WTC11 (cell line): ENCODE results near the gene B3GALT5. TPM values are rescaled to one million over a fixed set of nuclear protein-coding genes. Genes with fewer than 3 reads are reported as not detected.

ENCODE experiments used
- ATAC-seq: fragments of 200-7000 bp; cut with Tn5 transposase; 2 replicates; pipeline ENCODE4 v1.10.0; 2021; ENCODE audit warnings: mild to moderate bottlenecking, moderate library complexity
- CTCF ChIA-PET: fragments of 300-600 bp; sonication (Branson Sonifier 250); formaldehyde crosslinking; loops from one replicate; lab custom pipeline; 2021; ENCODE audit warnings: antibody characterized with exemption; lab: Charles Lee
- POLR2A ChIA-PET: fragments of 350-600 bp; sonication (Branson Sonifier 250); formaldehyde crosslinking; loops from one replicate; lab custom pipeline; 2021; ENCODE audit warnings: antibody characterized with exemption; lab: Charles Lee
- DNase-seq: peaks from one replicate; pipeline ENCODE4 v3.0.0; 2021; ENCODE audit warnings: low spot score
- H3K27ac Mint-ChIP-seq: 2 replicates; pipeline ENCODE4 v1.8.0; 2021; ENCODE audit warnings: mixed read lengths
- H3K27me3 Mint-ChIP-seq: 2 replicates; pipeline ENCODE4 v1.8.0; 2021; ENCODE audit warnings: low read depth, mild to moderate bottlenecking, moderate library complexity, mixed read lengths
- H3K36me3 Mint-ChIP-seq: 2 replicates; pipeline ENCODE4 v1.8.0; 2021; ENCODE audit warnings: mixed read lengths
- H3K4me1 Mint-ChIP-seq: 2 replicates; pipeline ENCODE4 v1.8.0; 2022; ENCODE audit warnings: mixed read lengths
- H3K4me3 Mint-ChIP-seq: 2 replicates; pipeline ENCODE4 v1.8.0; 2021; ENCODE audit warnings: mild to moderate bottlenecking, moderate library complexity, mixed read lengths
- H3K9me3 Mint-ChIP-seq: 2 replicates; pipeline ENCODE4 v1.8.0; 2021; ENCODE audit warnings: mixed read lengths
- ATF1 ChIP-seq: sonication (generic); formaldehyde crosslinking; IDR thresholded peaks from 2 replicates; pipeline ENCODE4 v1.8.1; 2023; ENCODE audit warnings: mild to moderate bottlenecking, moderate library complexity, missing genetic modification reagents
- ATF3 ChIP-seq: sonication (generic); formaldehyde crosslinking; conservative IDR thresholded peaks from 2 replicates; pipeline ENCODE4 v1.8.1; 2022; ENCODE audit warnings: mild to moderate bottlenecking, missing genetic modification reagents
- CREB1 ChIP-seq: sonication (generic); formaldehyde crosslinking; IDR thresholded peaks from 2 replicates; pipeline ENCODE4 v1.8.0; 2023; ENCODE audit warnings: mild to moderate bottlenecking, missing genetic modification reagents
- ETV6 ChIP-seq: sonication (generic); formaldehyde crosslinking; IDR thresholded peaks from 2 replicates; pipeline ENCODE4 v1.8.1; 2022; ENCODE audit warnings: mild to moderate bottlenecking, missing genetic modification reagents
- GABPB1 ChIP-seq: sonication (generic); formaldehyde crosslinking; IDR thresholded peaks from 2 replicates; pipeline ENCODE4 v1.8.1; 2023; ENCODE audit warnings: mild to moderate bottlenecking, missing genetic modification reagents
- IRF2 ChIP-seq: sonication (generic); formaldehyde crosslinking; IDR thresholded peaks from 2 replicates; pipeline ENCODE4 v1.8.0; 2022; ENCODE audit warnings: low read depth, missing genetic modification reagents, borderline replicate concordance
- NFYB ChIP-seq: sonication (generic); formaldehyde crosslinking; conservative IDR thresholded peaks from 2 replicates; pipeline ENCODE4 v1.8.0; 2022; ENCODE audit warnings: low read depth, missing genetic modification reagents
- NR1H2 ChIP-seq: sonication (generic); formaldehyde crosslinking; IDR thresholded peaks from 2 replicates; pipeline ENCODE4 v1.9.0; 2021; ENCODE audit warnings: mild to moderate bottlenecking, moderate library complexity, missing genetic modification reagents
- NR3C1 ChIP-seq: sonication (generic); formaldehyde crosslinking; conservative IDR thresholded peaks from 2 replicates; pipeline ENCODE4 v1.8.1; 2023; ENCODE audit warnings: low read depth, mild to moderate bottlenecking, missing genetic modification reagents
- PRRX2 ChIP-seq: fragments of 250-450 bp; sonication (Bioruptor Pico); IDR thresholded peaks from 2 replicates; pipeline ENCODE4 v1.8.0; 2021; ENCODE audit warnings: mild to moderate bottlenecking
- SMAD3 ChIP-seq: sonication (generic); formaldehyde crosslinking; IDR thresholded peaks from 2 replicates; pipeline ENCODE4 v1.8.0; 2022; ENCODE audit warnings: missing genetic modification reagents, mild to moderate bottlenecking, borderline replicate concordance
- SOX15 ChIP-seq: fragments of 250-450 bp; sonication (Bioruptor Pico); IDR thresholded peaks from 2 replicates; pipeline ENCODE4 v1.9.0; 2021; ENCODE audit warnings: mild to moderate bottlenecking
- TCF7 ChIP-seq: sonication (generic); formaldehyde crosslinking; IDR thresholded peaks from 2 replicates; pipeline ENCODE4 v1.8.0; 2022; ENCODE audit warnings: mild to moderate bottlenecking, low read depth, missing genetic modification reagents, moderate library complexity
- TEAD4 ChIP-seq: sonication (generic); formaldehyde crosslinking; IDR thresholded peaks from 2 replicates; pipeline ENCODE4 v1.8.0; 2022; ENCODE audit warnings: mild to moderate bottlenecking, missing genetic modification reagents
- ZBTB21 ChIP-seq: sonication (generic); formaldehyde crosslinking; IDR thresholded peaks from 2 replicates; pipeline ENCODE4 v1.8.1; 2023; ENCODE audit warnings: mild to moderate bottlenecking, missing genetic modification reagents, borderline replicate concordance
- ZNF219 ChIP-seq: sonication (generic); formaldehyde crosslinking; IDR thresholded peaks from 2 replicates; pipeline ENCODE4 v1.8.0; 2023; ENCODE audit warnings: missing genetic modification reagents, mild to moderate bottlenecking, borderline replicate concordance
- ZNF281 ChIP-seq: sonication (generic); formaldehyde crosslinking; IDR thresholded peaks from 2 replicates; pipeline ENCODE4 v1.8.0; 2023; ENCODE audit warnings: mild to moderate bottlenecking, missing genetic modification reagents
- ZNF416 ChIP-seq: fragments of 250-450 bp; sonication (Bioruptor Pico); IDR thresholded peaks from 2 replicates; pipeline ENCODE4 v1.9.0; 2021; ENCODE audit warnings: mild to moderate bottlenecking, inconsistent platforms
- total RNA-seq: library from RNA; stranded (reverse); gene quantifications from 3 replicates; pipeline ENCODE4 v1.2.3, GENCODE V29; 2021
- TF ChIP-seq, protein P1 (sequence below): sonication (generic); formaldehyde crosslinking; IDR thresholded peaks from 2 replicates; pipeline ENCODE4 v1.8.1; 2022; ENCODE audit warnings: missing genetic modification reagents, borderline replicate concordance
- TF ChIP-seq, protein P2 (sequence below): fragments of 250-450 bp; sonication (Bioruptor Pico); IDR thresholded peaks from 2 replicates; pipeline ENCODE4 v2.1.2; 2022; ENCODE audit warnings: mild to moderate bottlenecking, moderate library complexity
- TF ChIP-seq, protein P3 (sequence below): fragments of 200-600 bp; IDR thresholded peaks from 2 replicates; pipeline ENCODE4 v1.8.0; 2022; ENCODE audit warnings: antibody characterized with exemption

The B3GALT5 gene
- total RNA-seq, 1 experiment from 2014 or later: 25.8 TPM

DNA sequence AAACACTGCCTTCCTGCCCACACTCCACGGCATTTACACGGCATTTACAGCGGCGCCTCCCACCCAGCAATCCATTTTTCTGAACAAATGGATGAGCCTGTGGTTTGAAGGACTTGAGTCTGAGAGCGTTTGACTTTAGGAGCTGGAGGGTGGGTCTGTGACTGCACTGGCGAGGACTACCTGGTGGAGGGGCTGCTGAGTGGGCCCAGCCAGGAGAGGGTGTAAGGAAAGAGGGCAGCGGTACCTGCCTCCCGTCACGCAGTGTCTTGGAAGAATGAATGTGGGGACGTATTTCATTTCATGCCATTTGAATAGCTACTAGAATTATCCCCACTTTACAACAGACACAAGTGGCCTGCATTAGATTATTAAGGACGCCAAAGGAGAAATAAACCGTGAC is 62.9 kb downstream of the B3GALT5 start:
- CTCF ChIA-PET: interaction anchor here (0.6 to 1.9 kb wide), 13 partner anchors 10 to 157 kb away, joined by 3 to 13 read pairs (median 5); no protein-coding TSS in a partner anchor
- POLR2A ChIA-PET: no interaction called here
- peaks cover 27% of the 10 kb centered on the region for H3K36me3 Mint-ChIP-seq
- ATAC-seq (peak; percentile 78), DNase-seq (peak; percentile 32)
- peaks cover 37% of the 10 kb centered on the region for H3K4me1 Mint-ChIP-seq
- no peaks in the 10 kb centered on the region for H3K27me3 Mint-ChIP-seq
- no peak overlapping the region for H3K4me3 Mint-ChIP-seq
- no peak for TF ChIP-seq NR1H2
- TF ChIP-seq ATF3 (CRISPR knock-in tag): no peak
- no peak for TF ChIP-seq CREB1 (CRISPR knock-in tag)
- TF ChIP-seq, protein P1, sequence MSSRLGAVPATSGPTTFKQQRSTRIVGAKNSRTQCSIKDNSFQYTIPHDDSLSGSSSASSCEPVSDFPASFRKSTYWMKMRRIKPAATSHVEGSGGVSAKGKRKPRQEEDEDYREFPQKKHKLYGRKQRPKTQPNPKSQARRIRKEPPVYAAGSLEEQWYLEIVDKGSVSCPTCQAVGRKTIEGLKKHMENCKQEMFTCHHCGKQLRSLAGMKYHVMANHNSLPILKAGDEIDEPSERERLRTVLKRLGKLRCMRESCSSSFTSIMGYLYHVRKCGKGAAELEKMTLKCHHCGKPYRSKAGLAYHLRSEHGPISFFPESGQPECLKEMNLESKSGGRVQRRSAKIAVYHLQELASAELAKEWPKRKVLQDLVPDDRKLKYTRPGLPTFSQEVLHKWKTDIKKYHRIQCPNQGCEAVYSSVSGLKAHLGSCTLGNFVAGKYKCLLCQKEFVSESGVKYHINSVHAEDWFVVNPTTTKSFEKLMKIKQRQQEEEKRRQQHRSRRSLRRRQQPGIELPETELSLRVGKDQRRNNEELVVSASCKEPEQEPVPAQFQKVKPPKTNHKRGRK (CRISPR knock-in tag): no peak
- TF ChIP-seq ZBTB21 (CRISPR knock-in tag): no peak
- no peak for TF ChIP-seq SMAD3 (CRISPR knock-in tag)
- TF ChIP-seq, protein P2, sequence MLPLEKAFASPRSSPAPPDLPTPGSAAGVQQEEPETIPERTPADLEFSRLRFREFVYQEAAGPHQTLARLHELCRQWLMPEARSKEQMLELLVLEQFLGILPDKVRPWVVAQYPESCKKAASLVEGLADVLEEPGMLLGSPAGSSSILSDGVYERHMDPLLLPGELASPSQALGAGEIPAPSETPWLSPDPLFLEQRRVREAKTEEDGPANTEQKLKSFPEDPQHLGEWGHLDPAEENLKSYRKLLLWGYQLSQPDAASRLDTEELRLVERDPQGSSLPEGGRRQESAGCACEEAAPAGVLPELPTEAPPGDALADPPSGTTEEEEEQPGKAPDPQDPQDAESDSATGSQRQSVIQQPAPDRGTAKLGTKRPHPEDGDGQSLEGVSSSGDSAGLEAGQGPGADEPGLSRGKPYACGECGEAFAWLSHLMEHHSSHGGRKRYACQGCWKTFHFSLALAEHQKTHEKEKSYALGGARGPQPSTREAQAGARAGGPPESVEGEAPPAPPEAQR: no peak
- peak overlapping the region; percentile 3; the same call in 1 of the 2 replicates for H3K27ac Mint-ChIP-seq
- H3K9me3 Mint-ChIP-seq: peaks cover 17% of the 10 kb centered on the region

- peak; percentile 53 for ATAC-seq
- CTCF ChIA-PET: interaction anchor here (0.6 to 1.9 kb wide), 15 partner anchors 10 to 157 kb away, joined by 3 to 13 read pairs (median 5); no protein-coding TSS in a partner anchor
Measured at GRCh38 chr21:39675993-39676661, 63.4 kb downstream of the B3GALT5 start.

DNA sequence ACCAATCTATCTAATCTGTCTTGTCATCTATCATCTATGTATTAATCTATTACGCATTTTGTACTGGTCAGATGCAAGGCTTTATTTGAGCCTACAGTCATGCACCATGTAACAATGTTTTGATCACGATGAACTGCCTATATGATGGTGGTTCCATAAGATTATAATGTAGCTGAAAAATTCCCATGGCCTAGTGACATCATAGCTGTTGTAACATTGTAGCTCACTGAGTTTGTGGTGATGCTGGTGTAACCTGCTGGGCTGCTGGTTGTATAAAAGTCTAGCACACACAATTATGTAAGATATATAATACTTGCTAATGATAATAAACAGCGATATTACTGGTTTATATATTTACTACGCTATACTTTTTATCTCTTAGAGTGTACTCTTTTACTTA is 67.5 kb downstream of the B3GALT5 start:
- Mint-ChIP-seq H3K36me3 (peaks cover 45% of the 10 kb centered on the region), H3K27me3 (no peaks in the 10 kb centered on the region), H3K4me3 (no peak overlapping the region), H3K4me1 (peaks cover 23% of the 10 kb centered on the region), H3K27ac (no peak overlapping the region), H3K9me3 (peaks cover 45% of the 10 kb centered on the region)
- ChIA-PET CTCF (no interaction called here), POLR2A (no interaction called here)
- ATAC-seq: no peak
- DNase-seq: no peak
- no peak for TF ChIP-seq SMAD3 (CRISPR knock-in tag)
- TF ChIP-seq, protein P2: no peak
- TF ChIP-seq, protein P1 (CRISPR knock-in tag): no peak
- no peak for TF ChIP-seq ZNF281
- TF ChIP-seq NFYB: no peak
- TF ChIP-seq TCF7 (CRISPR knock-in tag): no peak
- no peak for TF ChIP-seq CREB1 (CRISPR knock-in tag)
- no peak for TF ChIP-seq ATF3 (CRISPR knock-in tag)
- no peak for TF ChIP-seq NR3C1 (CRISPR knock-in tag)
- no peak for TF ChIP-seq IRF2 (CRISPR knock-in tag)
- TF ChIP-seq ATF1: no peak

More at GRCh38 chr21:39675993-39676661, 63.4 kb downstream of the B3GALT5 start:
- Mint-ChIP-seq H3K4me1 (peaks cover 37% of the 10 kb centered on the region), H3K27me3 (no peaks in the 10 kb centered on the region)
- POLR2A ChIA-PET: no interaction called here
- TF ChIP-seq, protein P3, sequence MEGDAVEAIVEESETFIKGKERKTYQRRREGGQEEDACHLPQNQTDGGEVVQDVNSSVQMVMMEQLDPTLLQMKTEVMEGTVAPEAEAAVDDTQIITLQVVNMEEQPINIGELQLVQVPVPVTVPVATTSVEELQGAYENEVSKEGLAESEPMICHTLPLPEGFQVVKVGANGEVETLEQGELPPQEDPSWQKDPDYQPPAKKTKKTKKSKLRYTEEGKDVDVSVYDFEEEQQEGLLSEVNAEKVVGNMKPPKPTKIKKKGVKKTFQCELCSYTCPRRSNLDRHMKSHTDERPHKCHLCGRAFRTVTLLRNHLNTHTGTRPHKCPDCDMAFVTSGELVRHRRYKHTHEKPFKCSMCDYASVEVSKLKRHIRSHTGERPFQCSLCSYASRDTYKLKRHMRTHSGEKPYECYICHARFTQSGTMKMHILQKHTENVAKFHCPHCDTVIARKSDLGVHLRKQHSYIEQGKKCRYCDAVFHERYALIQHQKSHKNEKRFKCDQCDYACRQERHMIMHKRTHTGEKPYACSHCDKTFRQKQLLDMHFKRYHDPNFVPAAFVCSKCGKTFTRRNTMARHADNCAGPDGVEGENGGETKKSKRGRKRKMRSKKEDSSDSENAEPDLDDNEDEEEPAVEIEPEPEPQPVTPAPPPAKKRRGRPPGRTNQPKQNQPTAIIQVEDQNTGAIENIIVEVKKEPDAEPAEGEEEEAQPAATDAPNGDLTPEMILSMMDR: no peak
- TF ChIP-seq GABPB1 (CRISPR knock-in tag): no peak
- TF ChIP-seq TEAD4: no peak
- no peak for TF ChIP-seq ZNF219 (CRISPR knock-in tag)
- TF ChIP-seq SOX15 (CRISPR knock-in tag): no peak
- no peak for TF ChIP-seq PRRX2 (CRISPR knock-in tag)
- no peak for TF ChIP-seq ZNF416 (CRISPR knock-in tag)
- no peak for TF ChIP-seq ETV6 (CRISPR knock-in tag)
- TF ChIP-seq, all 79 proteins: peak for 0
- no peak for DNase-seq
- Mint-ChIP-seq H3K9me3 (peaks cover 17% of the 10 kb centered on the region), H3K27ac (peak overlapping the region; percentile 24), H3K36me3 (peaks cover 24% of the 10 kb centered on the region), H3K4me3 (no peak overlapping the region)
